SH-SY5Y (cell line): ENCODE data around the gene TOB1.

Experiments
- GATA2 ChIP-seq: IDR thresholded peaks from 2 replicates; pipeline ENCODE4 v1.6.1; 2011; ENCODE audit warnings: mild to moderate bottlenecking, low read depth, low read length
- GATA3 ChIP-seq: IDR thresholded peaks from 2 replicates; pipeline ENCODE4 v1.6.1; 2011; ENCODE audit warnings: low read depth, mild to moderate bottlenecking, low read length, moderate library complexity

DNA sequence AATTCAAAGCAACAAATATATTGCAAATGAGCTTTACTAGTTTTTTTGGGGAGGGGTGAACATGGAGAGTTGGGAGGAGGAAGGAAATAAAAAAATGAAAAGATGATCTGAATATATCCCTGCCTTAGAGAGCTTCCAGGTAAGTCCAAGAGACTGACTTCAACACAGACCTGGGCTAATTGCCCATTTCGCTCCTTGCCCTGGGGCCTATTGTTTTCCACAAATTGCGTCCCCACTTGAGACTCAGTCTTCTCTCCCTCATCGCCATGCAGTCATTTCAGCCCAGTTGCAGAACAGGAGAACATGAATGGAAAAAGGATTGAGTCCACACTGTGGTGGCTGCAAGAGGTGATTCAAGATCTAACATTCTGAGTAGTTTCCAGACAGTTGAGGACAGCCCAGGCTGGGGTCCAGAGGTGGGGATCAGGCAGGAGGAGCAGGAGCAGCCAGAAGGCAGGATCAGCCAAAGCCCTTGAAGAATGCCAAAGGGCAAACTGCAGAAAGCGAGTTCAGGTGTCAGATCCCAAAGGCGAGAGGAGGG is 21.6 kb upstream of the TOB1 start:
- TF ChIP-seq GATA2: no peak
- no peak for TF ChIP-seq GATA3
